HG03196 (cell line): ENCODE data around the gene ABCC1.
"Not testable (repeated sequence)": the region's sequence is repeated elsewhere in the genome, so short reads cannot be mapped to it uniquely, and the experiment has no call there.

Experiments
- ATAC-seq: cut with Tn5 transposase; IDR thresholded peaks from one replicate; pipeline ENCODE4 v1.9.1; 2021; ENCODE audit not compliant: unreplicated experiment

ABCC1 gene

GRCh38 chr16:16102738-16103137 is 153.3 kb downstream of the ABCC1 start:
- ATAC-seq = no peak

GRCh38 chr16:16104132-16104803 is 154.9 kb downstream of the ABCC1 start:
- not testable (repeated sequence) for ATAC-seq

GRCh38 chr16:16104804-16105141 is 155.4 kb downstream of the ABCC1 start:
- ATAC-seq = not testable (repeated sequence)

GRCh38 chr16:16105646-16106045 is 156.2 kb downstream of the ABCC1 start:
- ATAC-seq = no peak

GRCh38 chr16:16106466-16106865 is 157.1 kb downstream of the ABCC1 start:
- ATAC-seq = no peak

- ATAC-seq = no peak
Observed at GRCh38 chr16:16107839-16108238, 158.4 kb downstream of the ABCC1 start.

- no peak for ATAC-seq
Observed at GRCh38 chr16:16108759-16109158, 159.3 kb downstream of the ABCC1 start.

GRCh38 chr16:16109453-16110110 is 160.2 kb downstream of the ABCC1 start:
- ATAC-seq = no peak

GRCh38 chr16:16110111-16110490 is 160.7 kb downstream of the ABCC1 start:
- no peak for ATAC-seq

- no peak for ATAC-seq
Observed at GRCh38 chr16:16111639-16112038, 162.2 kb downstream of the ABCC1 start.

- ATAC-seq = no peak
Observed at GRCh38 chr16:16112450-16113053, 163.1 kb downstream of the ABCC1 start.

GRCh38 chr16:16113076-16113475 is 163.7 kb downstream of the ABCC1 start:
- no peak for ATAC-seq

GRCh38 chr16:16116841-16117240 is 167.4 kb downstream of the ABCC1 start:
- no peak for ATAC-seq

- no peak for ATAC-seq
Observed at GRCh38 chr16:16118337-16118736, 168.9 kb downstream of the ABCC1 start.

GRCh38 chr16:16120044-16120381 is 170.6 kb downstream of the ABCC1 start:
- no peak for ATAC-seq

- no peak for ATAC-seq
Observed at GRCh38 chr16:16120382-16121184, 171.2 kb downstream of the ABCC1 start.

- no peak for ATAC-seq
Observed at GRCh38 chr16:16121185-16121727, 171.8 kb downstream of the ABCC1 start.

GRCh38 chr16:16122264-16122663 is 172.8 kb downstream of the ABCC1 start:
- no peak for ATAC-seq

- ATAC-seq = no peak
Observed at GRCh38 chr16:16124438-16124837, 175.0 kb downstream of the ABCC1 start.

GRCh38 chr16:16124974-16125373 is 175.6 kb downstream of the ABCC1 start:
- no peak for ATAC-seq

- ATAC-seq = no peak
Observed at GRCh38 chr16:16126896-16127295, 177.5 kb downstream of the ABCC1 start.
